ENCODE results near the gene TMEM40. TPM values are rescaled to one million over a fixed set of nuclear protein-coding genes. Genes with fewer than 3 reads are reported as not detected.

TMEM40 gene
- total RNA-seq, 1 donor = not detected

DNA sequence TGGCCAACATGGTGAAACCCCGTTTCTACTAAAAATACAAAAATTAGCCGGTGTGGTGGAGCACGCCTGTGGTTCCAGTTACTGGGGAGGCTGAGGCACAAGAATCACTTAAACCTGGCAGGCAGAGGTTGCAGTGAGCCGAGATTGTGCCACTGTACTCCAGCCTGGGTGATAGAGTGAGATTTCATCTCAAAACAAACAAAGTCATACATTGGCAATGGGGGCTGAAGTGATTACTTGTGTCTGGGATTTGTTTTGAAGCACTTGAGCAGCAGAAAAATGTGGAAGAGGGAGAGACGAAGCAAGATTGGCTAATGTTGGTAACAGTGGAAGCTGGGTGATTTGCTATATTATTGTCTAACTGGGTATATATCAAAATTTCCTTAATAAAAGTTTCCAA is 13.4 kb upstream of the TMEM40 start:
- DNase-seq (ENCODE audit: insufficient read length, low spot score, missing footprints) = no peak
- H4K20me1 ChIP-seq (ENCODE audit: insufficient read depth, low read length) = no peaks in the 10 kb centered on the region
- H3K36me3 ChIP-seq (ENCODE audit: insufficient read depth, low read length) = no peaks in the 10 kb centered on the region
- TF ChIP-seq, protein P1, sequence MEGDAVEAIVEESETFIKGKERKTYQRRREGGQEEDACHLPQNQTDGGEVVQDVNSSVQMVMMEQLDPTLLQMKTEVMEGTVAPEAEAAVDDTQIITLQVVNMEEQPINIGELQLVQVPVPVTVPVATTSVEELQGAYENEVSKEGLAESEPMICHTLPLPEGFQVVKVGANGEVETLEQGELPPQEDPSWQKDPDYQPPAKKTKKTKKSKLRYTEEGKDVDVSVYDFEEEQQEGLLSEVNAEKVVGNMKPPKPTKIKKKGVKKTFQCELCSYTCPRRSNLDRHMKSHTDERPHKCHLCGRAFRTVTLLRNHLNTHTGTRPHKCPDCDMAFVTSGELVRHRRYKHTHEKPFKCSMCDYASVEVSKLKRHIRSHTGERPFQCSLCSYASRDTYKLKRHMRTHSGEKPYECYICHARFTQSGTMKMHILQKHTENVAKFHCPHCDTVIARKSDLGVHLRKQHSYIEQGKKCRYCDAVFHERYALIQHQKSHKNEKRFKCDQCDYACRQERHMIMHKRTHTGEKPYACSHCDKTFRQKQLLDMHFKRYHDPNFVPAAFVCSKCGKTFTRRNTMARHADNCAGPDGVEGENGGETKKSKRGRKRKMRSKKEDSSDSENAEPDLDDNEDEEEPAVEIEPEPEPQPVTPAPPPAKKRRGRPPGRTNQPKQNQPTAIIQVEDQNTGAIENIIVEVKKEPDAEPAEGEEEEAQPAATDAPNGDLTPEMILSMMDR (IDR thresholded peaks at IDR 0.05; ENCODE audit: extremely low read depth, low read depth, low read length) = no peak
- no peak overlapping the region for H3K27ac ChIP-seq (ENCODE audit: low read depth, low read length)
- H3K27me3 ChIP-seq (ENCODE audit: insufficient read depth, low read length) = peaks cover 7% of the 10 kb centered on the region
- no peaks in the 10 kb centered on the region for H3K9me3 ChIP-seq (ENCODE audit: low read depth, low read length)
- no peak overlapping the region for H3K4me2 ChIP-seq (ENCODE audit: insufficient read depth, low read length)
- no peak overlapping the region for H3K4me3 ChIP-seq (ENCODE audit: insufficient read depth, low read length)
- H2AFZ ChIP-seq (ENCODE audit: low read length) = no peak overlapping the region
- H3K4me1 ChIP-seq (ENCODE audit: insufficient read depth, low read length) = no peaks in the 10 kb centered on the region
- H3K79me2 ChIP-seq (ENCODE audit: insufficient read depth, low read length) = no peaks in the 10 kb centered on the region

DNA sequence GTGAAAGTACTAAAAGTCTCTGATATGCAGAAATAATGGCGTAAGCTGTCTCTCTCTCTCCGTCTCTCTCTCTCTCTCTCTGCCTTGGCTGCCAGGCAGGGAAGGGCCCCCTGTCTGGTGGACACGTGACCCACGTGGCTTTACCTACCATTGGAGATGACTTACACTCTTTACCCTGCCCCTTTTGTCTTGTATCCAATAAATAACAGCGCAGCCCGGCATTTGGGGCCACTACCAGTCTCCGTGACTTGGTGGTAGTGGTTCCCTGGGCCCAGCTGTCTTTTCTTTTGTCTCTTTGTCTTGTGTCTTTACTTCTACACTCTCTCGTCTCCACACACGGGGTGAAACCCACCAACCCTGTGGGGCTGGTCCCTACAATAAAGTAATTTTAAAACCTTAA is 12.2 kb upstream of the TMEM40 start:
- Histone ChIP-seq H3K9me3 (ENCODE audit: low read depth, low read length) (no peaks in the 10 kb centered on the region), H3K4me2 (ENCODE audit: insufficient read depth, low read length) (no peak overlapping the region), H4K20me1 (ENCODE audit: insufficient read depth, low read length) (no peaks in the 10 kb centered on the region), H3K36me3 (ENCODE audit: insufficient read depth, low read length) (no peaks in the 10 kb centered on the region), H3K27ac (ENCODE audit: low read depth, low read length) (no peak overlapping the region), H3K4me1 (ENCODE audit: insufficient read depth, low read length) (no peaks in the 10 kb centered on the region), H2AFZ (ENCODE audit: low read length) (no peak overlapping the region), H3K4me3 (ENCODE audit: insufficient read depth, low read length) (no peak overlapping the region), H3K27me3 (ENCODE audit: insufficient read depth, low read length) (peaks cover 7% of the 10 kb centered on the region), H3K79me2 (ENCODE audit: insufficient read depth, low read length) (no peaks in the 10 kb centered on the region)
- TF ChIP-seq, protein P1 (IDR thresholded peaks at IDR 0.05; ENCODE audit: extremely low read depth, low read depth, low read length) = no peak
- no peak for DNase-seq (ENCODE audit: insufficient read length, low spot score, missing footprints)

DNA sequence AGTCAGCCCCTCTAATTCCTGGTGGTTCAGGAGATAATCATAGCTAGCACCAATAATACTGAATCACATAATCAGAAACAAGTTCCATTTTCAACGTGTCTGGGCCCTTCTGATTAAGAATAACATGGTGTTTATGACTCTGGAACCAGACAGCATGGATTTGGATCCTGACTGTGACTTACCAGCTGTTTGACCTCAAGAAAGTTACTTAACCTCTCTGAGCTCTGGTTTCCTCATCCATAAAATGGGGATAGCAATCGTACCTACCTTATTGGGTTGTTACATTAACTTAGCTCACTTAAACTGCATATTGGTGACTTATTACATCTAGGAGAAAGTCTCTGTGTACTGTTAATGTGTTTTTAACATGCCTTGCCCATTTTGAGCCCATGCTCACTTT is 10.7 kb upstream of the TMEM40 start:
- TF ChIP-seq, protein P1 (IDR thresholded peaks at IDR 0.05; ENCODE audit: extremely low read depth, low read depth, low read length) = no peak
- Histone ChIP-seq H3K9me3 (ENCODE audit: low read depth, low read length) (no peaks in the 10 kb centered on the region), H3K27ac (ENCODE audit: low read depth, low read length) (no peak overlapping the region), H3K36me3 (ENCODE audit: insufficient read depth, low read length) (no peaks in the 10 kb centered on the region), H3K27me3 (ENCODE audit: insufficient read depth, low read length) (peaks cover 6% of the 10 kb centered on the region), H3K4me1 (ENCODE audit: insufficient read depth, low read length) (no peaks in the 10 kb centered on the region), H3K4me3 (ENCODE audit: insufficient read depth, low read length) (no peak overlapping the region), H4K20me1 (ENCODE audit: insufficient read depth, low read length) (no peaks in the 10 kb centered on the region), H2AFZ (ENCODE audit: low read length) (no peak overlapping the region), H3K4me2 (ENCODE audit: insufficient read depth, low read length) (no peak overlapping the region), H3K79me2 (ENCODE audit: insufficient read depth, low read length) (no peaks in the 10 kb centered on the region)
- no peak for DNase-seq (ENCODE audit: insufficient read length, low spot score, missing footprints)

DNA sequence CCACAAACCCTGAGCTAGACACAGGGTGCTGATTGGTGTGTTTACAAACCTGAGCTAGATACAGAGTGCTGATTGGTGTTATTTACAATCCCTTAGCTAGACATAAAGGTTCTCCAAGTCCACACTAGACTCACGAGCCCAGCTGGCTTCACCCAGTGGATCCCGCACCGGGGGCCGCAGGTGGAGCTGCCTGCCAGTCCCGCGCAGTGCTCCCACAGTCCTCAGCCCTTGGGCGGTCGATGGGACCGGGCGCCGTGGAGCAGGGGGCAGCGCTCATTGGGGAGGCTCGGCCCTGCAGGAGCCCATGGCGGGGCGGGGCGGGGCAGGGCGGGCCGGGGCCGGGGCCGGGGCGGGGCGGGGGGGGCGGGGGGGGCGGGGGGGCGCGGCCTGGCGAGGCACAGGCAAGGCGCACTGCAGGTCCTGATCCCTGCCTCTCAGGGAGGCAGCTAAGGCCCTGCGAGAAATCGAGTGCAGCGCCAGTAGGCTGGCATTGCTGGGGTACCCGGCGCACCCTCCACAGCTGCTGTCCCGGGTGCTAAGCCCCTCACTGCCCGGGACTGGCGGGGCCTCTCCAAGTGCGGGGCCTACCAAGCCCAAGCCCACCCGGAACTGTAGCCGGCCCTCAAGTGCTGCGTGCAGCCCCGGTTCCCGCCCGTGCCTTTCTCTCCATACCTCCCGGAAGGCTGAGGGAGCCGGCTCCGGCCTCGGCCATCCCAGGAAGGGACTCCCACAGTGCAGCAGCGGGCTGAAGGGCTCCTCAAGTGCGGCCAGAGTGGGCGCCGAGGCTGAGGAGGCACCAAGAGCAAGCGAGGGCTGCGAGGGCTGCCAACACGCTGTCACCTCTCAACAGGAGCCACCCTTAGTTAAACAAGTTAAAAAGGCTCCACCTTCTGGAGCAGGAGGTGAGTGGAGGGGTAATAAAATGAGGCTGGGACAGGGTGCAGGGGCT is 9.8 kb upstream of the TMEM40 start:
- no peaks in the 10 kb centered on the region for H3K9me3 ChIP-seq (ENCODE audit: low read depth, low read length)
- H3K4me3 ChIP-seq (ENCODE audit: insufficient read depth, low read length) = no peak overlapping the region
- TF ChIP-seq, protein P1 (IDR thresholded peaks at IDR 0.05; ENCODE audit: extremely low read depth, low read depth, low read length) = no peak
- H3K79me2 ChIP-seq (ENCODE audit: insufficient read depth, low read length) = no peaks in the 10 kb centered on the region
- peaks cover 3% of the 10 kb centered on the region for H3K27me3 ChIP-seq (ENCODE audit: insufficient read depth, low read length)
- no peaks in the 10 kb centered on the region for H4K20me1 ChIP-seq (ENCODE audit: insufficient read depth, low read length)
- H3K36me3 ChIP-seq (ENCODE audit: insufficient read depth, low read length) = no peaks in the 10 kb centered on the region
- H3K4me2 ChIP-seq (ENCODE audit: insufficient read depth, low read length) = no peak overlapping the region
- no peak for DNase-seq (ENCODE audit: insufficient read length, low spot score, missing footprints)
- H3K27ac ChIP-seq (ENCODE audit: low read depth, low read length) = no peak overlapping the region
- no peaks in the 10 kb centered on the region for H3K4me1 ChIP-seq (ENCODE audit: insufficient read depth, low read length)
- no peak overlapping the region for H2AFZ ChIP-seq (ENCODE audit: low read length)

Data from osteoblast (primary cell).